ENCODE data around the gene CD46. TPM values are rescaled to one million over a fixed set of nuclear protein-coding genes. Genes with fewer than 3 reads are reported as not detected.

CD46 gene
- total and polyA plus RNA-seq, 10 of the 15 experiments (the other 5 are each of a cell fraction or from before 2014, with no cell fraction given): 61.1 to 198 (median 81.4) TPM

DNA sequence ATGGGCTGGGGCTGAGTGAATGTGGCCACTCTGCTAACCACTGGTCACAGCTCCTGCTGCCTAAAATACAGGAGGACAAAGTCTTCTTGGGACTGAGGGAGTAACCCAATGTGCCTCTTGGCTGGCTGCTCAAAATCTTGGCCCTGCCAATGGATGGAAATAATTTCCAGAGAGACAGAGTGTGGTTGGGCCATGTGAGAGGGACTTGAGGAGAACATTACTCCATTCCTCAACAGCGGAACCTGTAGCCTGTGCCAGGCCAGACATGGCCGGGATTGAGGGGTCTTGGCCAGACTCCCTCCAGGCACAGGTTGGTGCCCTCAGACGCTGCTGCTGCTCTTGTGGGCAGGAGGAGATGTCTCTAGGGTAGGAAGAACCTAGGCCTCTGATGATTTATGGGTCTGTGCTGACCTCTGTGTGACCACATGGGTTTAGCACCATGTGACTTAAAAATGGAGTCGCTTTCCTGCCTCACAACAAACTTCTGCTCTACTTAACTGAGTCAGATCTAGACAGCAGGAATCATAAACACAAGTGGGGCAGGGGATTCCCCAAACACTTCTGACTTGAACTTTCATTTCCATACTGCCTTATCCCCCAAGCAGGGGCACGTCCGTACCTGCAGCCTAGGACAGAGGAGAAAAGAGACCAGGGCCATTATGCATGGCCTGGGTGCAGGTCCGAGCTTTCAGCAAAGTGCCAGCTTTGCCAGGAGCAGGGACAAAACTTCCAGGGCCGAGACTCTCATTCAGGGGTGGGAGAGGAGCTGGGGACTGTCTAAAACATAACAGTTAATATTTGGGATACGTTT lies 79.9 kb downstream of the CD46 start (continued):
- TF ChIP-seq, protein P1, sequence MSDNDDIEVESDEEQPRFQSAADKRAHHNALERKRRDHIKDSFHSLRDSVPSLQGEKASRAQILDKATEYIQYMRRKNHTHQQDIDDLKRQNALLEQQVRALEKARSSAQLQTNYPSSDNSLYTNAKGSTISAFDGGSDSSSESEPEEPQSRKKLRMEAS (IDR thresholded peaks at IDR 0.05; ENCODE audit: low read depth, low read length): peak; percentile 68
- TF ChIP-seq JUND (IDR thresholded peaks at IDR 0.05; ENCODE audit: low read depth, low read length) (peak; percentile 87), PAX8 (IDR thresholded peaks at IDR 0.05) (no peak), CEBPB (IDR thresholded peaks at IDR 0.05; ENCODE audit: borderline replicate concordance in 1 of 2, low read depth in 2 of 2, low read length in 2 of 2) (no peak), DPF2 (IDR thresholded peaks at IDR 0.05) (peak; percentile 78; the same call in 1 of the 2 replicates), CBX3 (IDR thresholded peaks at IDR 0.05; ENCODE audit: borderline replicate concordance, low read depth) (no peak), SIN3A (IDR thresholded peaks at IDR 0.05; ENCODE audit: low read depth, low read length) (0 out of 2 replicates have a peak, but pooled peaks have one; percentile 46), PML (IDR thresholded peaks at IDR 0.05; ENCODE audit: low read length) (peak; percentile 67), STAT1 (conservative IDR thresholded peaks at IDR 0.05) (no peak), ASH2L (IDR thresholded peaks at IDR 0.05; ENCODE audit: borderline replicate concordance, low read depth) (no peak), ZNF24 (IDR thresholded peaks at IDR 0.05) (no peak), CHD1 (IDR thresholded peaks at IDR 0.05; ENCODE audit: low read depth, low read length) (no peak), POLR2A (IDR thresholded peaks at IDR 0.05; ENCODE audit: low read depth, low read length) (peak; percentile 57), NR2C2 (IDR thresholded peaks at IDR 0.05; ENCODE audit: borderline replicate concordance, control insufficient read depth, insufficient read length, low read depth) (no peak), SMC3 (IDR thresholded peaks at IDR 0.05; ENCODE audit: borderline replicate concordance, low read length) (no peak), RAD21 (IDR thresholded peaks at IDR 0.05; ENCODE audit: insufficient read depth, low read depth, low read length) (no peak), CBFB (IDR thresholded peaks at IDR 0.05; ENCODE audit: low read depth) (no peak), TBL1XR1 (IDR thresholded peaks at IDR 0.05; ENCODE audit: low read depth, low read length) (peak; percentile 88), FOXM1 (IDR thresholded peaks at IDR 0.05; ENCODE audit: low read depth, low read length) (peak; percentile 52; the same call in 1 of the 2 replicates), MXI1 (IDR thresholded peaks at IDR 0.05; ENCODE audit: low read depth, low read length) (peak; percentile 48; the same call in 1 of the 2 replicates), HDGF (IDR thresholded peaks at IDR 0.05) (0 out of 2 replicates have a peak, but pooled peaks have one; percentile 65), EGR1 (IDR thresholded peaks at IDR 0.05; ENCODE audit: borderline replicate concordance in 1 of 2, low read depth in 2 of 2, low read length in 2 of 2) (no peak), ZNF217 (IDR thresholded peaks at IDR 0.05) (no peak), NR2C1 (IDR thresholded peaks at IDR 0.05) (peak; percentile 70)
- TF ChIP-seq, protein P2, sequence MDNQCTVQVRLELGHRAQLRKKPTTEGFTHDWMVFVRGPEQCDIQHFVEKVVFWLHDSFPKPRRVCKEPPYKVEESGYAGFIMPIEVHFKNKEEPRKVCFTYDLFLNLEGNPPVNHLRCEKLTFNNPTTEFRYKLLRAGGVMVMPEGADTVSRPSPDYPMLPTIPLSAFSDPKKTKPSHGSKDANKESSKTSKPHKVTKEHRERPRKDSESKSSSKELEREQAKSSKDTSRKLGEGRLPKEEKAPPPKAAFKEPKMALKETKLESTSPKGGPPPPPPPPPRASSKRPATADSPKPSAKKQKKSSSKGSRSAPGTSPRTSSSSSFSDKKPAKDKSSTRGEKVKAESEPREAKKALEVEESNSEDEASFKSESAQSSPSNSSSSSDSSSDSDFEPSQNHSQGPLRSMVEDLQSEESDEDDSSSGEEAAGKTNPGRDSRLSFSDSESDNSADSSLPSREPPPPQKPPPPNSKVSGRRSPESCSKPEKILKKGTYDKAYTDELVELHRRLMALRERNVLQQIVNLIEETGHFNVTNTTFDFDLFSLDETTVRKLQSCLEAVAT (IDR thresholded peaks at IDR 0.05): peak; percentile 70; the same call in 1 of the 2 replicates
- TF ChIP-seq, protein P3, sequence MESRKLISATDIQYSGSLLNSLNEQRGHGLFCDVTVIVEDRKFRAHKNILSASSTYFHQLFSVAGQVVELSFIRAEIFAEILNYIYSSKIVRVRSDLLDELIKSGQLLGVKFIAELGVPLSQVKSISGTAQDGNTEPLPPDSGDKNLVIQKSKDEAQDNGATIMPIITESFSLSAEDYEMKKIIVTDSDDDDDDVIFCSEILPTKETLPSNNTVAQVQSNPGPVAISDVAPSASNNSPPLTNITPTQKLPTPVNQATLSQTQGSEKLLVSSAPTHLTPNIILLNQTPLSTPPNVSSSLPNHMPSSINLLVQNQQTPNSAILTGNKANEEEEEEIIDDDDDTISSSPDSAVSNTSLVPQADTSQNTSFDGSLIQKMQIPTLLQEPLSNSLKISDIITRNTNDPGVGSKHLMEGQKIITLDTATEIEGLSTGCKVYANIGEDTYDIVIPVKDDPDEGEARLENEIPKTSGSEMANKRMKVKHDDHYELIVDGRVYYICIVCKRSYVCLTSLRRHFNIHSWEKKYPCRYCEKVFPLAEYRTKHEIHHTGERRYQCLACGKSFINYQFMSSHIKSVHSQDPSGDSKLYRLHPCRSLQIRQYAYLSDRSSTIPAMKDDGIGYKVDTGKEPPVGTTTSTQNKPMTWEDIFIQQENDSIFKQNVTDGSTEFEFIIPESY (IDR thresholded peaks at IDR 0.05): no peak
- TF ChIP-seq, protein P4, sequence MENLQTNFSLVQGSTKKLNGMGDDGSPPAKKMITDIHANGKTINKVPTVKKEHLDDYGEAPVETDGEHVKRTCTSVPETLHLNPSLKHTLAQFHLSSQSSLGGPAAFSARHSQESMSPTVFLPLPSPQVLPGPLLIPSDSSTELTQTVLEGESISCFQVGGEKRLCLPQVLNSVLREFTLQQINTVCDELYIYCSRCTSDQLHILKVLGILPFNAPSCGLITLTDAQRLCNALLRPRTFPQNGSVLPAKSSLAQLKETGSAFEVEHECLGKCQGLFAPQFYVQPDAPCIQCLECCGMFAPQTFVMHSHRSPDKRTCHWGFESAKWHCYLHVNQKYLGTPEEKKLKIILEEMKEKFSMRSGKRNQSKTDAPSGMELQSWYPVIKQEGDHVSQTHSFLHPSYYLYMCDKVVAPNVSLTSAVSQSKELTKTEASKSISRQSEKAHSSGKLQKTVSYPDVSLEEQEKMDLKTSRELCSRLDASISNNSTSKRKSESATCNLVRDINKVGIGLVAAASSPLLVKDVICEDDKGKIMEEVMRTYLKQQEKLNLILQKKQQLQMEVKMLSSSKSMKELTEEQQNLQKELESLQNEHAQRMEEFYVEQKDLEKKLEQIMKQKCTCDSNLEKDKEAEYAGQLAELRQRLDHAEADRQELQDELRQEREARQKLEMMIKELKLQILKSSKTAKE (IDR thresholded peaks at IDR 0.05; ENCODE audit: low read depth, poor library complexity, severe bottlenecking): peak; percentile 80
